GM12864 (cell line): ENCODE measurements around the gene COL1A2.

ENCODE experiments used
- DNase-seq: peaks from one replicate; pipeline ENCODE4 v3.0.0-alpha.2; 2011; ENCODE audit warnings: low read depth
- H3K4me3 ChIP-seq: 2 replicates; pipeline ENCODE4 v1.5.1; 2011; ENCODE audit warnings: mild to moderate bottlenecking, low read depth, low read length, control low read depth
- TF ChIP-seq, protein P1 (sequence below): IDR thresholded peaks from 2 replicates; pipeline ENCODE4 v1.5.1; 2011; ENCODE audit warnings: low read depth, mild to moderate bottlenecking, moderate library complexity, low read length, control low read depth, inconsistent platforms; ENCODE audit errors: missing control alignments

Gene COL1A2

DNA sequence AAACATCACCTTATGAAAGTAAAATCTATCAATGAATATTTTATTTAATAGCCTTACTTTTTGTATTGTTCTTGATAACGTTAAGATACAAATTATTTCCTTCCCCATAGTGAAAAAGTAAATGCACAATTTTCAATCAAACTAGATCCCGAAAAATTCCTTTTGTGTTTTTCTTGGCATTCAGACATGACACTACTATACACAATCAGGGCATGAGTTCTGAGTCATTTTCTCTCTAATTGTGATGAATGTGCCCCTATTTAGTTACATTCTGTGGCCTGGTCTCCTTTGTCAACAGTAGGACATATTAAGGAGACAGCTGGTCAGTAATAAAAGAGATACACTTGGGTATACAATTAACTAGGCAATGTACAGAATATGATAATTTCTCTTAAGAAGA lies 19.8 kb downstream of the COL1A2 start:
- TF ChIP-seq, protein P1, sequence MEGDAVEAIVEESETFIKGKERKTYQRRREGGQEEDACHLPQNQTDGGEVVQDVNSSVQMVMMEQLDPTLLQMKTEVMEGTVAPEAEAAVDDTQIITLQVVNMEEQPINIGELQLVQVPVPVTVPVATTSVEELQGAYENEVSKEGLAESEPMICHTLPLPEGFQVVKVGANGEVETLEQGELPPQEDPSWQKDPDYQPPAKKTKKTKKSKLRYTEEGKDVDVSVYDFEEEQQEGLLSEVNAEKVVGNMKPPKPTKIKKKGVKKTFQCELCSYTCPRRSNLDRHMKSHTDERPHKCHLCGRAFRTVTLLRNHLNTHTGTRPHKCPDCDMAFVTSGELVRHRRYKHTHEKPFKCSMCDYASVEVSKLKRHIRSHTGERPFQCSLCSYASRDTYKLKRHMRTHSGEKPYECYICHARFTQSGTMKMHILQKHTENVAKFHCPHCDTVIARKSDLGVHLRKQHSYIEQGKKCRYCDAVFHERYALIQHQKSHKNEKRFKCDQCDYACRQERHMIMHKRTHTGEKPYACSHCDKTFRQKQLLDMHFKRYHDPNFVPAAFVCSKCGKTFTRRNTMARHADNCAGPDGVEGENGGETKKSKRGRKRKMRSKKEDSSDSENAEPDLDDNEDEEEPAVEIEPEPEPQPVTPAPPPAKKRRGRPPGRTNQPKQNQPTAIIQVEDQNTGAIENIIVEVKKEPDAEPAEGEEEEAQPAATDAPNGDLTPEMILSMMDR, result no peak
- DNase-seq, result no peak
- no peak overlapping the region for H3K4me3 ChIP-seq

DNA sequence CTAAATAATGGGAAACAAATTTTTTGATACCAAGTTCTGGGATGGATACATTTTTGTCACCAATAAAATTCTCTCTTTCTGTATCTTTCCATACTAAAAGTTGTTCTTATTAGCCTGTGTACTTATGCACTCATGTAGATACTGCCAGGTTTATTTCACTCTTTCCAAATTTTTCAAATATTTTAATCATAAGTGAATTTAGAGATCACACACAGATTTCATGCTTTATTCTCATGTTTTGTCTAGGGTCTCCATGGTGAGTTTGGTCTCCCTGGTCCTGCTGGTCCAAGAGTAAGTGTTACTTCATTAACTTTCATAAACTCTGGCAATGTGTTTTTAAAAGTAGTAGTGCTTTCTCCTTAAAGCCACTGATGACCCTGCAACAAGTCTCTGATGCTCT lies 20.3 kb downstream of the COL1A2 start:
- H3K4me3 ChIP-seq, result no peak overlapping the region
- TF ChIP-seq, protein P1, result no peak
- no peak for DNase-seq

DNA sequence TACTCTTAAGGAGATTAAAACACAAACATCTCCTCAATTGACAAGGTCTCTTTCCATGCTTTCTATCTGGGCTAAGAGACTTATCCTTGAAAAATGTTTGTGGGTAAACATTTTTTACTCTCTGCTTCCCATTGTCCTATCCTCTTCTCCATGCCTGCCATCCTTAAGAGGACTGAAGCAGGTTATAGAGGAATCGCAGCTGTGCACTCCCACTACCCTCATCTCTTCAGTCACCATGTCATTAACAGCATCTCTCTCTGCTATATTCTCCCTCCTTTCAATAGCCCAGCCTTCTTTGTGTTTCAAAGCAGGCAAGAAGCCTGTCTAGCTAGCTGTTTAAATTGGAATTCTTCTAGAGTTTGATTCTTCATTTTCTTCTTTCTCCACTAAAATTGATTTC lies 22.6 kb downstream of the COL1A2 start:
- DNase-seq, result no peak
- TF ChIP-seq, protein P1, result no peak
- no peak overlapping the region for H3K4me3 ChIP-seq

DNA sequence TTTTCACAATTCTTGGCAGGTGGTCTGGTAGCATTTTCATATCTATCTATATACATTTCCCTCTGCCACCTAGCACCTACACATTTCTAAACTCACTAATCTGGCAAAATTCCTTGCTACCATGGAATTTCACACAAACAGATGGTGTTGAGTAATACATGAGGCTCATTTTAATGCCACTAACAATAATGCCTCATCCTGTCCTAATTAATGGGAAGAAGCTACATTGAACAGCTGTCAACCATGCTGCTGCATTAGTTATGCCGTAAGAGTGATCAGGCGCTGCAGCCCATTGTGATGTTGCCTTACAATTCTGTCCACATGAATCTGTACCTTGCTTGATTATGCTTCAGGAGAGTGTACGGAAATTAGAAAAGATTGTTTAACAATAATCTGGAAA lies 23.2 kb downstream of the COL1A2 start:
- no peak for DNase-seq
- H3K4me3 ChIP-seq, result no peak overlapping the region
- TF ChIP-seq, protein P1, result no peak

DNA sequence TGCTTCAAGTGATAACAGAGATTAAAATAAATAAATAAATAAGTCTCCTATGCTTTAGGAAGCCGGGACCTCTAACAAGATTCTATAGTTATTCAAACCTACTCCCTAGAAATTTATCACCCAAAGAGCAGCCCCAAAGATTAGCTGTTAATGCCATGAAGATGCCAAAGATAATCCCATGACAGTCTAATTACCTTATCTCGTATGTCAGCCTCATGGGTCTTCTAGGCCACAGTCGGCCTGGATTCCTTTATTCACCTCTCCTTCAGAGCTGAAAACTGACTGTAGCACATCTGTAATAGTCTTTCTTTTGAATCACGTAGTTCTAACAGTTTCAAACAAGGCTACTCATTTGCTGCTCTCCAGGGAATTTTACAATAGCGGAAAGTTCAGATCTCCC lies 24.2 kb downstream of the COL1A2 start:
- DNase-seq, result no peak
- TF ChIP-seq, protein P1, result no peak
- H3K4me3 ChIP-seq, result no peak overlapping the region

DNA sequence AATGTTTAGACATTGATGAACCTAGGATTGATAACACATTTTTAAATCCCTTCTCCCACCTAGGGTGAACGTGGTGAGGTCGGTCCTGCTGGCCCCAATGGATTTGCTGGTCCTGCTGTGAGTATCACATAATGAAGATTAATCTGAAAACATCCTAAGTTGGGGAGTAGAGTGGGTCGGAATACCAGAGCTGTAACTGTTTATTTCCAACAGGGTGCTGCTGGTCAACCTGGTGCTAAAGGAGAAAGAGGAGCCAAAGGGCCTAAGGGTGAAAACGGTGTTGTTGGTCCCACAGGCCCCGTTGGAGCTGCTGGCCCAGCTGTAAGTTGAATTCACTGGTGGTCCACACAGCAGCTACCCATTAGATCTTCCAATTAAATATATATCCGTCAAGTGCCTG lies 25.6 kb downstream of the COL1A2 start:
- no peak for DNase-seq
- TF ChIP-seq, protein P1, result no peak
- H3K4me3 ChIP-seq, result no peak overlapping the region

DNA sequence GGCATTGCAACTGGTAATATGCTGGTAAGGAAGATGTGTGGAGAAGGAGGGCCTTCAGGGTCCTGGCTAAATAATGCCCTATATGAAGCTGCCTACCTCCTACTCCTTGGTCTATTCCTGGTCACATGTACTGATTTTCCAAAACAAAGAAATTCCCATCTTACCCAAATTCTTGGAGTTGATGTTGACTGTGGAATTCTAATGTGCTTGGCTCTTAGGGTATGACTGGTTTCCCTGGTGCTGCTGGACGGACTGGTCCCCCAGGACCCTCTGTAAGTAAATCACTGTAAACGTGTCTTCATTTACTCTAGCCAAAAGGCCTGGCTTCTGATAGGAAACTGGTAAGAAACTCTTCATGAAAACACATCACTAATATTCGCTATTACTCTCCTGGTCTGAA lies 27.0 kb downstream of the COL1A2 start:
- DNase-seq, result no peak
- no peak overlapping the region for H3K4me3 ChIP-seq
- TF ChIP-seq, protein P1, result no peak
